HCT116 (cell line): ENCODE data around the gene PTX4. TPM values are rescaled to one million over a fixed set of nuclear protein-coding genes. Genes with fewer than 3 reads are reported as not detected.

ENCODE experiments used
- ATAC-seq: fragments of 200-7000 bp; cut with Tn5 transposase; 2 replicates; pipeline ENCODE4 v1.9.1; 2020; ENCODE audit warnings: mild to moderate bottlenecking, moderate library complexity
- BruUV-seq: library from RNA; stranded (reverse); fragments of 400-500 nt; replicated peaks from 2 replicates; lab custom pipeline; 2021; lab: Mats Ljungman, UMichigan
- CTCF ChIA-PET: fragments of 300-600 bp; sonication (Branson Sonifier 250); formaldehyde crosslinking; loops from one replicate; lab custom pipeline; 2021; ENCODE audit warnings: antibody characterized with exemption; lab: Charles Lee
- POLR2A ChIA-PET: fragments of 300-600, 350-600 bp; sonication (Branson Sonifier 250); formaldehyde crosslinking; loops from one replicate; lab custom pipeline; 2021; ENCODE audit warnings: antibody characterized with exemption; lab: Charles Lee
- RAD21 ChIA-PET, 2 experiments: fragments of 300-600 bp; sonication (Branson Sonifier 250); formaldehyde crosslinking; loops; one replicate each; lab custom pipeline; 2023; ENCODE audit warnings: low total read pairs in 2 of 2; ENCODE audit not compliant: uncharacterized antibody in 2 of 2, unreplicated experiment in 2 of 2, low non-redundant PET in 1 of 2; lab: Charles Lee
- DNase-seq: peaks from one replicate; pipeline ENCODE4 v3.0.0-alpha.2; 2010; ENCODE audit warnings: low read depth, low spot score
- H2AFZ ChIP-seq: fragments of 200-600 bp; shearing (Covaris generic), sonication (generic); 2 replicates; pipeline ENCODE4 v1.6.1; 2017; ENCODE audit warnings: low read depth, mixed run types, mixed read lengths, antibody characterized with exemption, low read length; ENCODE audit not compliant: poor library complexity, severe bottlenecking
- H3K27ac ChIP-seq: 2 replicates; pipeline ENCODE4 v1.5.1; 2012; ENCODE audit warnings: low read depth, low read length
- H3K27me3 ChIP-seq: fragments of 200-600 bp; sonication (generic); 2 replicates; pipeline ENCODE4 v1.6.1; 2016; ENCODE audit warnings: mixed run types, low read length, mixed read lengths; ENCODE audit not compliant: insufficient read depth
- H3K36me3 ChIP-seq, 2 experiments: fragments of 200-500 bp in 1 of 2; fragments of 200-600 bp in 1 of 2; sonication (Bioruptor generic) in 1 of 2; sonication (generic) in 1 of 2; 2 replicates each; pipeline versions ENCODE4 v1.5.1 to v1.6.1; 2014 to 2016; ENCODE audit warnings: low read length in 2 of 2, inconsistent platforms in 1 of 2, mixed read lengths in 1 of 2, mixed run types in 1 of 2; ENCODE audit not compliant: insufficient read depth in 2 of 2, control insufficient read depth in 1 of 2
- H3K4me1 ChIP-seq, 2 experiments: fragments of 200-600 bp in 1 of 2; sonication (generic) in 1 of 2; 2 replicates each; pipeline versions ENCODE4 v1.5.1 to v1.6.1; 2012 to 2017; ENCODE audit warnings: low read length in 2 of 2, inconsistent platforms in 1 of 2, mild to moderate bottlenecking in 1 of 2, mixed read lengths in 1 of 2, mixed run types in 1 of 2, moderate library complexity in 1 of 2; ENCODE audit not compliant: insufficient read depth in 2 of 2, control insufficient read depth in 1 of 2
- H3K4me2 ChIP-seq: fragments of 200-600 bp; sonication (generic); 2 replicates; pipeline ENCODE4 v1.6.1; 2017; ENCODE audit warnings: mixed run types, low read length, mixed read lengths
- H3K4me3 ChIP-seq, 2 experiments: fragments of 200-600 bp in 1 of 2; sonication (generic) in 1 of 2; replicated peaks in 1 of 2; 2 replicates each; pipeline ENCODE4 v1.5.1; 2011 to 2016; ENCODE audit warnings: low read length in 2 of 2, control low read depth in 1 of 2, low read depth in 1 of 2, mild to moderate bottlenecking in 1 of 2, mixed read lengths in 1 of 2, mixed run types in 1 of 2
- H3K79me2 ChIP-seq: fragments of 200-600 bp; sonication (generic); 2 replicates; pipeline ENCODE4 v1.6.1; 2017; ENCODE audit warnings: mild to moderate bottlenecking, mixed run types, low read length, moderate library complexity, mixed read lengths; ENCODE audit not compliant: insufficient read depth
- H3K9ac ChIP-seq: fragments of 200-600 bp; sonication (generic); 2 replicates; pipeline ENCODE4 v1.6.1; 2016; ENCODE audit warnings: low read length, mixed read lengths
- H3K9me2 ChIP-seq: fragments of 200-600 bp; sonication (generic), shearing (Covaris generic); 2 replicates; pipeline ENCODE4 v1.6.1; 2017; ENCODE audit warnings: mixed run types, mild to moderate bottlenecking, moderate library complexity; ENCODE audit not compliant: insufficient read depth
- H3K9me3 ChIP-seq, 2 experiments: fragments of 200-500 bp in 1 of 2; fragments of 200-600 bp in 1 of 2; sonication (Bioruptor generic) in 1 of 2; sonication (generic) in 1 of 2; 2 replicates each; pipeline ENCODE4 v1.6.1; 2014 to 2017; ENCODE audit warnings: low read length in 2 of 2, mixed read lengths in 2 of 2, inconsistent platforms in 1 of 2, low read depth in 1 of 2, mild to moderate bottlenecking in 1 of 2, mixed run types in 1 of 2, moderate library complexity in 1 of 2; ENCODE audit not compliant: control insufficient read depth in 1 of 2, insufficient read depth in 1 of 2
- H4K20me1 ChIP-seq: fragments of 200-600 bp; sonication (generic), shearing (Covaris generic); 2 replicates; pipeline ENCODE4 v1.6.1; 2017; ENCODE audit warnings: mixed run types, mild to moderate bottlenecking, moderate library complexity; ENCODE audit not compliant: insufficient read depth
- CBX3 ChIP-seq: IDR thresholded peaks from 2 replicates; pipeline ENCODE4 v1.6.1; 2012; ENCODE audit warnings: low read depth
- CEBPB ChIP-seq: IDR thresholded peaks from 2 replicates; pipeline ENCODE4 v1.6.1; 2012; ENCODE audit warnings: low read depth
- EGR1 ChIP-seq: IDR thresholded peaks from 2 replicates; pipeline ENCODE4 v1.6.1; 2012; ENCODE audit warnings: low read depth
- EZH2phosphoT487 ChIP-seq: fragments of 200-600 bp; IDR thresholded peaks from 2 replicates; pipeline ENCODE4 v1.6.1; 2018; ENCODE audit warnings: antibody characterized with exemption, borderline replicate concordance
- FOSL1 ChIP-seq: IDR thresholded peaks from 2 replicates; pipeline ENCODE4 v1.6.1; 2012; ENCODE audit warnings: low read depth
- POLR2AphosphoS5 ChIP-seq: IDR thresholded peaks from 2 replicates; pipeline ENCODE4 v1.6.1; 2011; ENCODE audit warnings: mild to moderate bottlenecking, low read depth, low read length, moderate library complexity
- SIN3A ChIP-seq: IDR thresholded peaks from 2 replicates; pipeline ENCODE4 v1.6.1; 2012; ENCODE audit warnings: low read depth
- SP1 ChIP-seq: IDR thresholded peaks from 2 replicates; pipeline ENCODE4 v1.6.1; 2012; ENCODE audit warnings: low read depth
- SRF ChIP-seq: IDR thresholded peaks from 2 replicates; pipeline ENCODE4 v1.6.1; 2012; ENCODE audit warnings: low read depth
- YY1 ChIP-seq: IDR thresholded peaks from 2 replicates; pipeline ENCODE4 v1.6.1; 2011; ENCODE audit warnings: low read length, low read depth, moderate library complexity, mild to moderate bottlenecking; ENCODE audit not compliant: insufficient replicate concordance; ENCODE audit errors: extremely low read depth
- ZFX ChIP-seq: fragments of 450-650 bp; IDR thresholded peaks from 2 replicates; pipeline ENCODE4 v1.6.1; 2017
- ZNF274 ChIP-seq: fragments of 200-500 bp; sonication (Bioruptor generic); IDR thresholded peaks from 2 replicates; pipeline ENCODE4 v1.6.1; 2014; ENCODE audit warnings: mild to moderate bottlenecking, low read depth, low read length, inconsistent platforms
- intact Hi-C: fragments of 100-400 bp; cut with micrococcal nuclease; formaldehyde crosslinking; loops from 2 replicates; pipeline ENCODE4 v1.10.0; 2022
- total RNA-seq: library from RNA; stranded (reverse); gene quantifications from one replicate; pipeline ENCODE4 v1.2.1, GENCODE V29; 2021; ENCODE audit not compliant: unreplicated experiment
- TF ChIP-seq, protein P1 (sequence below): IDR thresholded peaks from 2 replicates; pipeline ENCODE4 v1.6.1; 2011; ENCODE audit warnings: mild to moderate bottlenecking, low read length, moderate library complexity; ENCODE audit not compliant: insufficient replicate concordance; ENCODE audit errors: extremely low read depth

The PTX4 gene
- total RNA-seq, 1 experiment from 2014 or later: not detected

DNA sequence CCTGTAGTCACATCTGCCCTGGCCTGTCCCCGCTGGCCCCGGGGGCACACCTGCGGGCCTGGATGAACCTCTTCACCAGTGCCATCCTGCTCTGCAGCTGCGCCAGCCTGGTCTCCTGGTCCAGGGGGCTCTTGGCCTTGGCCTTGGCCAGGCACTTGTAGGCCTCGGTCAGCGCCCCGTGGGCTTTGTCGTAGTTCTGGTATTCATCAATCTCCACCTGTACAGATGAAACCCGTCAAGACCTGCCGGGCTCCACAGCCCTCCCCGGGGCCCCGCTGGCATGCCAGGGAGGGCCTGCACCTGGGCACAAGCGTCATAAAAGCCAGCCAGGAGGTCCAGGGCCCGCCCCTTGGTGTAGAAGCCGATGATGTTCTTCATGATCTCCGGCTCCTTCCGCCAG lies 31.1 kb upstream of the PTX4 start:
- H2AFZ ChIP-seq: no peak overlapping the region

DNA sequence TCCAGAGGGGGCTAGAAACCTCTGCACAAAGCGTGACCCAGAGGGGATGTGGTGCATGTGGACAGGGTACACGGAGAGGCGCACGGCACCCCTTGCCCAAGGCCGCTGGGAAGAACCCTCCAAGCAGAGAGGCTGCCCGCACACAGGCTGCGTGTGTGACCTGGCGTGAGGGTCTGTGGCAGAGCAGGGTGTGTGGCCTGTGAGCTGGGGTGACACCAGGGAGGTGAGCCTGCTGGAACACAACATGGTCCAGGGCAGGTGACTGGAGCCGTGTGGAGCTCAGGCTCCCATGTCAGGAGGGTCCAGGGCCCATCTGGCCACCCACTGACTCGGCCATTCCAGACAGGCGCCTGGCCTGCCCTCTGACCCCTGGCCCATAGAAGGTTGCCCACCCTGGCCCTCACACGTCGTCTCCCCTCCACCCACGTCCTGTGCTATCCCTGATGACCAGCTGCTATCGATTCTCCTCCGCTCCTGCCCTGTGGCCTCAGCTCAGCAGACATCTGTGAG lies 29.9 kb upstream of the PTX4 start:
- H2AFZ ChIP-seq: no peak overlapping the region
- no peak overlapping the region for H3K9ac ChIP-seq
- no peak for TF ChIP-seq SIN3A
- TF ChIP-seq ZFX: no peak
- TF ChIP-seq POLR2AphosphoS5: no peak
- H3K27me3 ChIP-seq: no peaks in the 10 kb centered on the region
- no TSS peak for BruUV-seq
- H3K36me3 ChIP-seq: no peaks in the 10 kb centered on the region
- H3K4me2 ChIP-seq: no peak overlapping the region
- ChIA-PET CTCF (no interaction called here), RAD21 (no interaction called here), POLR2A (no interaction called here)
- no peak overlapping the region for H3K27ac ChIP-seq
- no peak for ATAC-seq
- H3K9me3 ChIP-seq: no peaks in the 10 kb centered on the region
- no peaks in the 10 kb centered on the region for H3K9me2 ChIP-seq
- DNase-seq: no peak
- no peaks in the 10 kb centered on the region for H3K4me1 ChIP-seq
- no peaks in the 10 kb centered on the region for H3K79me2 ChIP-seq
- H4K20me1 ChIP-seq: no peaks in the 10 kb centered on the region
- no peak overlapping the region for H3K4me3 ChIP-seq
- intact Hi-C loops: no loop called here

More for the DNA sequence above, 31.1 kb upstream of the PTX4 start:
- DNase-seq: no peak
- no peak overlapping the region for H3K4me3 ChIP-seq
- no peak for ATAC-seq
- no peaks in the 10 kb centered on the region for H3K79me2 ChIP-seq
- CTCF ChIA-PET: no interaction called here
- H3K4me1 ChIP-seq: no peaks in the 10 kb centered on the region
- no TSS peak for BruUV-seq
- no peaks in the 10 kb centered on the region for H3K27me3 ChIP-seq
- H3K9me3 ChIP-seq: no peaks in the 10 kb centered on the region
- POLR2A ChIA-PET: no interaction called here
- TF ChIP-seq CEBPB (no peak), EZH2phosphoT487 (no peak), SP1 (no peak), EGR1 (no peak), ZNF274 (no peak), CBX3 (no peak), YY1 (no peak), SRF (no peak), FOSL1 (no peak)
- TF ChIP-seq, protein P1, sequence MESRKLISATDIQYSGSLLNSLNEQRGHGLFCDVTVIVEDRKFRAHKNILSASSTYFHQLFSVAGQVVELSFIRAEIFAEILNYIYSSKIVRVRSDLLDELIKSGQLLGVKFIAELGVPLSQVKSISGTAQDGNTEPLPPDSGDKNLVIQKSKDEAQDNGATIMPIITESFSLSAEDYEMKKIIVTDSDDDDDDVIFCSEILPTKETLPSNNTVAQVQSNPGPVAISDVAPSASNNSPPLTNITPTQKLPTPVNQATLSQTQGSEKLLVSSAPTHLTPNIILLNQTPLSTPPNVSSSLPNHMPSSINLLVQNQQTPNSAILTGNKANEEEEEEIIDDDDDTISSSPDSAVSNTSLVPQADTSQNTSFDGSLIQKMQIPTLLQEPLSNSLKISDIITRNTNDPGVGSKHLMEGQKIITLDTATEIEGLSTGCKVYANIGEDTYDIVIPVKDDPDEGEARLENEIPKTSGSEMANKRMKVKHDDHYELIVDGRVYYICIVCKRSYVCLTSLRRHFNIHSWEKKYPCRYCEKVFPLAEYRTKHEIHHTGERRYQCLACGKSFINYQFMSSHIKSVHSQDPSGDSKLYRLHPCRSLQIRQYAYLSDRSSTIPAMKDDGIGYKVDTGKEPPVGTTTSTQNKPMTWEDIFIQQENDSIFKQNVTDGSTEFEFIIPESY: no peak
- TF ChIP-seq, all 23 proteins: peak for 0
- Histone ChIP-seq H4K20me1 (no peaks in the 10 kb centered on the region), H3K4me2 (no peak overlapping the region), H3K27ac (no peak overlapping the region), H3K36me3 (no peaks in the 10 kb centered on the region), H3K9me2 (no peaks in the 10 kb centered on the region), H3K9ac (no peak overlapping the region)
- RAD21 ChIA-PET: no interaction called here
- intact Hi-C loops: no loop called here
